GM12878 (cell line): ENCODE data around the gene BBLN.

Source experiments
- CBX5 ChIP-seq: sonication (generic); IDR thresholded peaks from 2 replicates; pipeline ENCODE4 v1.6.1; 2016; ENCODE audit warnings: low read depth, moderate library complexity, mild to moderate bottlenecking, inconsistent platforms
- EP300 ChIP-seq, 2 experiments: fragments of 150-350 bp in 1 of 2; IDR thresholded peaks; 2 replicates each; pipeline ENCODE4 v1.6.1; 2011 to 2012; ENCODE audit warnings: low read depth in 2 of 2, low read length in 2 of 2, borderline replicate concordance in 1 of 2, improper control_type of control experiment in 1 of 2, inconsistent platforms in 1 of 2; ENCODE audit not compliant: control insufficient read depth in 1 of 2
- KDM1A ChIP-seq: fragments of 200-600 bp; sonication (generic); IDR thresholded peaks from 2 replicates; pipeline ENCODE4 v1.6.1; 2016; ENCODE audit warnings: borderline replicate concordance
- NFYA ChIP-seq: IDR thresholded peaks from 2 replicates; pipeline ENCODE4 v1.6.1; 2011; ENCODE audit warnings: low read depth, mild to moderate bottlenecking, low read length, improper control_type of control experiment, borderline replicate concordance
- POLR2A ChIP-seq: IDR thresholded peaks from 2 replicates; pipeline ENCODE4 v1.6.1; 2011; ENCODE audit warnings: low read depth, mild to moderate bottlenecking, low read length
- POLR2AphosphoS5 ChIP-seq: IDR thresholded peaks from 2 replicates; pipeline ENCODE4 v1.6.1; 2011; ENCODE audit warnings: mild to moderate bottlenecking, low read length, inconsistent platforms
- SIN3A ChIP-seq: IDR thresholded peaks from 2 replicates; pipeline ENCODE4 v1.6.1; 2012; ENCODE audit warnings: low read depth, low read length, improper control_type of control experiment
- SREBF2 ChIP-seq: IDR thresholded peaks from 2 replicates; pipeline ENCODE4 v1.6.1; 2012; ENCODE audit warnings: mild to moderate bottlenecking, low read length
- TAF1 ChIP-seq: IDR thresholded peaks from 2 replicates; pipeline ENCODE4 v1.6.1; 2011; ENCODE audit warnings: mild to moderate bottlenecking, low read depth, low read length, borderline replicate concordance
- ZNF274 ChIP-seq: IDR thresholded peaks from one replicate; pipeline ENCODE4 v1.8.0; 2011; ENCODE audit not compliant: insufficient read length, insufficient read depth
- TF ChIP-seq, protein P1 (sequence below), 3 experiments: IDR thresholded peaks in 2 of 3; conservative IDR thresholded peaks in 1 of 3; 2 replicates each; pipeline ENCODE4 v1.5.1; 2011; ENCODE audit warnings: low read depth in 3 of 3, low read length in 3 of 3, mild to moderate bottlenecking in 3 of 3, control low read depth in 2 of 3, moderate library complexity in 2 of 3, inconsistent platforms in 1 of 3, mixed read lengths in 1 of 3; ENCODE audit not compliant: control insufficient read depth in 2 of 3, insufficient read depth in 1 of 3; ENCODE audit errors: extremely low read depth in 1 of 3
- TF ChIP-seq, protein P2 (sequence below): fragments of 450-650 bp; IDR thresholded peaks from 2 replicates; pipeline ENCODE4 v1.6.1; 2017; ENCODE audit warnings: mild to moderate bottlenecking, moderate library complexity

DNA sequence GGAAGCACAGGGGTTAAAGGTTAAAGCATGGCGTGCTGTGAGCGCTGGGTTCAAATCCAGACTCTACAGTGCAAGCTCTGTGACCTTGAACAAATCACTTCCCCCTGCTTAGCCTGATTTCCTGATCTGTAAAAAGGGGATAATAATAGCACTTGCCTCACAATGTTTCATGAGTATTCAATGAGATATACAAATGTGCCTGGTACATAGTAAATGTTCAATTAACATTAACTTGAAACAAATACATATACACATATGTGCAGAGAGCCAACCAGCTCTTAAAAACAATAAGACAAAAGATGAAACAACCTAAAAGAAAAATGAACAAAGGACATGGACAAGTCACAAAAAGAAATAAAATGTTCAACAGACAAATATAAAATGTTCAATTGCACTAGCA lies 27.3 kb downstream of the BBLN start:
- TF ChIP-seq ZNF274 (no peak), KDM1A (no peak), TAF1 (no peak), POLR2A (no peak), EP300 (IDR thresholded peaks at IDR 0.05; ENCODE audit: borderline replicate concordance in 1 of 2, control insufficient read depth in 1 of 2, low read depth in 2 of 2, low read length in 2 of 2) (no peak), NFYA (no peak), POLR2AphosphoS5 (no peak), SIN3A (no peak), SREBF2 (no peak), CBX5 (no peak)
- TF ChIP-seq, protein P1, sequence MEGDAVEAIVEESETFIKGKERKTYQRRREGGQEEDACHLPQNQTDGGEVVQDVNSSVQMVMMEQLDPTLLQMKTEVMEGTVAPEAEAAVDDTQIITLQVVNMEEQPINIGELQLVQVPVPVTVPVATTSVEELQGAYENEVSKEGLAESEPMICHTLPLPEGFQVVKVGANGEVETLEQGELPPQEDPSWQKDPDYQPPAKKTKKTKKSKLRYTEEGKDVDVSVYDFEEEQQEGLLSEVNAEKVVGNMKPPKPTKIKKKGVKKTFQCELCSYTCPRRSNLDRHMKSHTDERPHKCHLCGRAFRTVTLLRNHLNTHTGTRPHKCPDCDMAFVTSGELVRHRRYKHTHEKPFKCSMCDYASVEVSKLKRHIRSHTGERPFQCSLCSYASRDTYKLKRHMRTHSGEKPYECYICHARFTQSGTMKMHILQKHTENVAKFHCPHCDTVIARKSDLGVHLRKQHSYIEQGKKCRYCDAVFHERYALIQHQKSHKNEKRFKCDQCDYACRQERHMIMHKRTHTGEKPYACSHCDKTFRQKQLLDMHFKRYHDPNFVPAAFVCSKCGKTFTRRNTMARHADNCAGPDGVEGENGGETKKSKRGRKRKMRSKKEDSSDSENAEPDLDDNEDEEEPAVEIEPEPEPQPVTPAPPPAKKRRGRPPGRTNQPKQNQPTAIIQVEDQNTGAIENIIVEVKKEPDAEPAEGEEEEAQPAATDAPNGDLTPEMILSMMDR (IDR thresholded peaks at IDR 0.05 in 2 of 3, conservative IDR thresholded peaks at IDR 0.05 in 1 of 3; ENCODE audit: control insufficient read depth in 2 of 3, extremely low read depth in 1 of 3, insufficient read depth in 1 of 3, low read depth in 3 of 3, low read length in 3 of 3): no peak
- TF ChIP-seq, protein P2, sequence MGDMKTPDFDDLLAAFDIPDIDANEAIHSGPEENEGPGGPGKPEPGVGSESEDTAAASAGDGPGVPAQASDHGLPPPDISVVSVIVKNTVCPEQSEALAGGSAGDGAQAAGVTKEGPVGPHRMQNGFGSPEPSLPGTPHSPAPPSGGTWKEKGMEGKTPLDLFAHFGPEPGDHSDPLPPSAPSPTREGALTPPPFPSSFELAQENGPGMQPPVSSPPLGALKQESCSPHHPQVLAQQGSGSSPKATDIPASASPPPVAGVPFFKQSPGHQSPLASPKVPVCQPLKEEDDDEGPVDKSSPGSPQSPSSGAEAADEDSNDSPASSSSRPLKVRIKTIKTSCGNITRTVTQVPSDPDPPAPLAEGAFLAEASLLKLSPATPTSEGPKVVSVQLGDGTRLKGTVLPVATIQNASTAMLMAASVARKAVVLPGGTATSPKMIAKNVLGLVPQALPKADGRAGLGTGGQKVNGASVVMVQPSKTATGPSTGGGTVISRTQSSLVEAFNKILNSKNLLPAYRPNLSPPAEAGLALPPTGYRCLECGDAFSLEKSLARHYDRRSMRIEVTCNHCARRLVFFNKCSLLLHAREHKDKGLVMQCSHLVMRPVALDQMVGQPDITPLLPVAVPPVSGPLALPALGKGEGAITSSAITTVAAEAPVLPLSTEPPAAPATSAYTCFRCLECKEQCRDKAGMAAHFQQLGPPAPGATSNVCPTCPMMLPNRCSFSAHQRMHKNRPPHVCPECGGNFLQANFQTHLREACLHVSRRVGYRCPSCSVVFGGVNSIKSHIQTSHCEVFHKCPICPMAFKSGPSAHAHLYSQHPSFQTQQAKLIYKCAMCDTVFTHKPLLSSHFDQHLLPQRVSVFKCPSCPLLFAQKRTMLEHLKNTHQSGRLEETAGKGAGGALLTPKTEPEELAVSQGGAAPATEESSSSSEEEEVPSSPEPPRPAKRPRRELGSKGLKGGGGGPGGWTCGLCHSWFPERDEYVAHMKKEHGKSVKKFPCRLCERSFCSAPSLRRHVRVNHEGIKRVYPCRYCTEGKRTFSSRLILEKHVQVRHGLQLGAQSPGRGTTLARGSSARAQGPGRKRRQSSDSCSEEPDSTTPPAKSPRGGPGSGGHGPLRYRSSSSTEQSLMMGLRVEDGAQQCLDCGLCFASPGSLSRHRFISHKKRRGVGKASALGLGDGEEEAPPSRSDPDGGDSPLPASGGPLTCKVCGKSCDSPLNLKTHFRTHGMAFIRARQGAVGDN: no peak
